Endothelial cell of umbilical vein (primary cell): Measurements from ENCODE around the gene KIF3A. TPM values are rescaled to one million over a fixed set of nuclear protein-coding genes. Genes with fewer than 3 reads are reported as not detected.

Experiments
- BruUV-seq: library from RNA; stranded (reverse); fragments of 400-500 nt; replicated peaks from 2 replicates; lab custom pipeline; 2021; lab: Mats Ljungman, UMichigan
- CTCF ChIA-PET: fragments of 300-600, 350-600 bp; sonication (Branson Sonifier 250); formaldehyde crosslinking; loops from one replicate; lab custom pipeline; 2021; ENCODE audit warnings: antibody characterized with exemption, inconsistent platforms; lab: Charles Lee
- POLR2A ChIA-PET: fragments of 300-600, 350-600 bp; sonication (Branson Sonifier 250); formaldehyde crosslinking; loops from one replicate; lab custom pipeline; 2021; ENCODE audit warnings: antibody characterized with exemption, inconsistent platforms; lab: Charles Lee
- DNase-seq: peaks from one replicate; pipeline ENCODE4 v3.0.0-alpha.2; 2011; ENCODE audit warnings: low read depth, low spot score
- FAIRE-seq: peaks from 2 replicates; lab custom pipeline; 2011; peaks lifted over from hg19 to GRCh38; lab: Jason Lieb, UNC
- H2AFZ ChIP-seq: 2 replicates; pipeline ENCODE4 v1.6.0; 2012; ENCODE audit warnings: low read depth, low read length, control low read depth, inconsistent platforms
- H3K27ac ChIP-seq: 2 replicates; pipeline ENCODE4 v1.5.1; 2011; ENCODE audit warnings: low read depth, mild to moderate bottlenecking, control low read depth, low read length, moderate library complexity; ENCODE audit not compliant: insufficient read depth
- H3K27me3 ChIP-seq, 2 experiments: 2 replicates each; pipeline versions ENCODE4 v1.6.0 to v1.6.1; 2011; ENCODE audit warnings: low read length in 2 of 2, mixed read lengths in 1 of 2; ENCODE audit not compliant: control insufficient read depth in 2 of 2, insufficient read depth in 2 of 2
- H3K36me3 ChIP-seq, 2 experiments: 2 replicates in 1 of 2; 3 replicates in 1 of 2; pipeline ENCODE4 v1.5.1; 2011; ENCODE audit warnings: low read length in 2 of 2, mild to moderate bottlenecking in 1 of 2, moderate library complexity in 1 of 2; ENCODE audit not compliant: control insufficient read depth in 2 of 2, insufficient read depth in 2 of 2; ENCODE audit errors: extremely low read depth in 1 of 2
- H3K4me1 ChIP-seq: 3 replicates; pipeline ENCODE4 v1.5.1; 2011; ENCODE audit warnings: mild to moderate bottlenecking, low read length; ENCODE audit not compliant: control insufficient read depth, insufficient read depth; ENCODE audit errors: extremely low read depth
- H3K4me2 ChIP-seq: 2 replicates; pipeline ENCODE4 v1.6.1; 2011; ENCODE audit warnings: low read length, control low read depth, mixed read lengths; ENCODE audit not compliant: insufficient read depth
- H3K4me3 ChIP-seq, 3 experiments: fragments of 200-600 bp in 1 of 3; sonication (generic), shearing (Covaris generic) in 1 of 3; replicated peaks in 1 of 3; 2 replicates each; pipeline ENCODE4 v1.5.1; 2011 to 2016; ENCODE audit warnings: control low read depth in 3 of 3, low read length in 3 of 3, mild to moderate bottlenecking in 2 of 3, inconsistent platforms in 1 of 3, low read depth in 1 of 3, moderate library complexity in 1 of 3; ENCODE audit not compliant: insufficient read depth in 1 of 3
- H3K79me2 ChIP-seq: 2 replicates; pipeline ENCODE4 v1.6.0; 2012; ENCODE audit warnings: low read length, inconsistent platforms; ENCODE audit not compliant: control insufficient read depth, insufficient read depth
- H3K9ac ChIP-seq: replicated peaks from 2 replicates; pipeline ENCODE3; 2011; ENCODE audit warnings: low read length, control low read depth; ENCODE audit not compliant: insufficient read depth; ENCODE audit errors: extremely low read depth
- H3K9me1 ChIP-seq: replicated peaks from 3 replicates; pipeline ENCODE4 v1.6.0; 2011; ENCODE audit warnings: mild to moderate bottlenecking, low read length; ENCODE audit not compliant: control insufficient read depth, insufficient read depth; ENCODE audit errors: extremely low read depth
- H3K9me3 ChIP-seq: replicated peaks from 2 replicates; pipeline ENCODE4 v1.5.1; 2012; ENCODE audit warnings: low read length, inconsistent platforms; ENCODE audit not compliant: control insufficient read depth, insufficient read depth
- H4K20me1 ChIP-seq: replicated peaks from 2 replicates; pipeline ENCODE3; 2011; ENCODE audit warnings: mild to moderate bottlenecking, low read length; ENCODE audit not compliant: control insufficient read depth, insufficient read depth; ENCODE audit errors: extremely low read depth
- EZH2 ChIP-seq: IDR thresholded peaks from 2 replicates; pipeline ENCODE4 v1.6.1; 2012; ENCODE audit warnings: borderline replicate concordance, low read depth, mild to moderate bottlenecking, moderate library complexity, low read length, inconsistent platforms; ENCODE audit not compliant: severe bottlenecking
- FOS ChIP-seq: IDR thresholded peaks from 2 replicates; pipeline ENCODE4 v1.6.1; 2011; ENCODE audit warnings: mild to moderate bottlenecking, low read length, moderate library complexity, borderline replicate concordance; ENCODE audit not compliant: insufficient read depth
- GATA2 ChIP-seq: IDR thresholded peaks from 2 replicates; pipeline ENCODE4 v1.7.0; 2011; ENCODE audit warnings: low read depth, mild to moderate bottlenecking, moderate library complexity, mixed read lengths, low read length; ENCODE audit not compliant: insufficient read length, insufficient read depth
- JUN ChIP-seq: IDR thresholded peaks from 2 replicates; pipeline ENCODE4 v1.6.1; 2011; ENCODE audit warnings: borderline replicate concordance, low read depth; ENCODE audit not compliant: insufficient read length, insufficient read depth
- MYC ChIP-seq: IDR thresholded peaks from one replicate; pipeline ENCODE4 v1.6.1; 2011; ENCODE audit warnings: mild to moderate bottlenecking, low read depth, low read length
- POLR2A ChIP-seq: IDR thresholded peaks from 2 replicates; pipeline ENCODE4 v1.6.1; 2012; ENCODE audit warnings: low read depth, mild to moderate bottlenecking, control low read depth, low read length
- POLR2AphosphoS5 ChIP-seq: IDR thresholded peaks from 2 replicates; pipeline ENCODE4 v1.6.1; 2012; ENCODE audit warnings: low read depth, mild to moderate bottlenecking, control low read depth, low read length, moderate library complexity; ENCODE audit not compliant: insufficient read depth
- dilution Hi-C: fragments of 300-500 bp; cut with MboI; formaldehyde crosslinking; loops from one replicate; pipeline ENCODE4 v1.15.0; 2019; ENCODE audit warnings: low sequenced_read_pairs; ENCODE audit not compliant: extremely low pct_ligation_motif_present
- intact Hi-C: fragments of 100-400 bp; cut with micrococcal nuclease; formaldehyde crosslinking; loops from one replicate; pipeline ENCODE4 v1.10.0; 2022
- polyA plus RNA-seq, 4 experiments: library from polyadenylated mRNA; depleted of rRNA in 3 of 4; stranded (reverse) in 3 of 4; unstranded in 1 of 4; fragments of >200 nt; gene quantifications; 2 replicates each; pipeline versions ENCODE4 v1.2.1 to v1.2.3, GENCODE V29; 2011 to 2012; ENCODE audit warnings: missing spikeins in 1 of 4
- total RNA-seq: library from RNA; stranded (reverse); gene quantifications from 2 replicates; pipeline ENCODE4 v1.2.3, GENCODE V29; 2021
- TF ChIP-seq, protein P1 (sequence below), 2 donors: IDR thresholded peaks; 1 replicate in 1 of 2; 2 replicates in 1 of 2; pipeline ENCODE4 v1.5.1; 2011; ENCODE audit warnings: low read length in 2 of 2, mild to moderate bottlenecking in 2 of 2, moderate library complexity in 2 of 2, control low read depth in 1 of 2, inconsistent platforms in 1 of 2, low read depth in 1 of 2; ENCODE audit not compliant: insufficient read depth in 1 of 2; ENCODE audit errors: extremely low read depth in 1 of 2
- TF ChIP-seq, protein P2 (sequence below): IDR thresholded peaks from 2 replicates; pipeline ENCODE4 v1.6.1; 2011; ENCODE audit not compliant: insufficient read depth, insufficient read length

KIF3A gene
- total and polyA plus RNA-seq, 2 donors (not counting 3 experiments of a cell fraction or from before 2014, with no cell fraction given), result 3.3 to 11.2 TPM

- no peaks in the 10 kb centered on the region for H4K20me1 ChIP-seq
- H3K9me3 ChIP-seq, result no peaks in the 10 kb centered on the region
- no peaks in the 10 kb centered on the region for H3K9me1 ChIP-seq
- POLR2A ChIA-PET, result interaction anchor here (0.6 kb wide), 1 partner anchor 220 kb away, joined by 7 read pairs; no protein-coding TSS in a partner anchor
- DNase-seq (no peak), FAIRE-seq (no peak)
- H3K79me2 ChIP-seq, result peaks cover 63% of the 10 kb centered on the region
- H3K4me2 ChIP-seq, result no peak overlapping the region
- H3K27me3 ChIP-seq, result no peaks in the 10 kb centered on the region
- dilution Hi-C loops, result no loop called here
- no peaks in the 10 kb centered on the region for H3K36me3 ChIP-seq
- H3K4me1 ChIP-seq, result peaks cover 32% of the 10 kb centered on the region
- H3K27ac ChIP-seq, result no peak overlapping the region
- BruUV-seq, result no TSS peak
- intact Hi-C loops, result no loop called here
- TF ChIP-seq, protein P1, sequence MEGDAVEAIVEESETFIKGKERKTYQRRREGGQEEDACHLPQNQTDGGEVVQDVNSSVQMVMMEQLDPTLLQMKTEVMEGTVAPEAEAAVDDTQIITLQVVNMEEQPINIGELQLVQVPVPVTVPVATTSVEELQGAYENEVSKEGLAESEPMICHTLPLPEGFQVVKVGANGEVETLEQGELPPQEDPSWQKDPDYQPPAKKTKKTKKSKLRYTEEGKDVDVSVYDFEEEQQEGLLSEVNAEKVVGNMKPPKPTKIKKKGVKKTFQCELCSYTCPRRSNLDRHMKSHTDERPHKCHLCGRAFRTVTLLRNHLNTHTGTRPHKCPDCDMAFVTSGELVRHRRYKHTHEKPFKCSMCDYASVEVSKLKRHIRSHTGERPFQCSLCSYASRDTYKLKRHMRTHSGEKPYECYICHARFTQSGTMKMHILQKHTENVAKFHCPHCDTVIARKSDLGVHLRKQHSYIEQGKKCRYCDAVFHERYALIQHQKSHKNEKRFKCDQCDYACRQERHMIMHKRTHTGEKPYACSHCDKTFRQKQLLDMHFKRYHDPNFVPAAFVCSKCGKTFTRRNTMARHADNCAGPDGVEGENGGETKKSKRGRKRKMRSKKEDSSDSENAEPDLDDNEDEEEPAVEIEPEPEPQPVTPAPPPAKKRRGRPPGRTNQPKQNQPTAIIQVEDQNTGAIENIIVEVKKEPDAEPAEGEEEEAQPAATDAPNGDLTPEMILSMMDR (IDR thresholded peaks at IDR 0.05; ENCODE audit: extremely low read depth in 1 of 2, insufficient read depth in 1 of 2, low read depth in 1 of 2, low read length in 2 of 2), result no peak
- no peak for TF ChIP-seq MYC
- TF ChIP-seq EZH2, result no peak
- TF ChIP-seq JUN, result no peak
- no peak for TF ChIP-seq FOS
- TF ChIP-seq GATA2, result no peak
- TF ChIP-seq POLR2A, result no peak
- no peak for TF ChIP-seq POLR2AphosphoS5
- TF ChIP-seq, protein P2, sequence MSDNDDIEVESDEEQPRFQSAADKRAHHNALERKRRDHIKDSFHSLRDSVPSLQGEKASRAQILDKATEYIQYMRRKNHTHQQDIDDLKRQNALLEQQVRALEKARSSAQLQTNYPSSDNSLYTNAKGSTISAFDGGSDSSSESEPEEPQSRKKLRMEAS, result no peak
- CTCF ChIA-PET, result interaction anchor here (0.6 to 4.1 kb wide), 6 partner anchors 9 to 246 kb away, joined by 3 to 17 read pairs (median 5); no protein-coding TSS in a partner anchor
- H3K9ac ChIP-seq, result no peak overlapping the region
- H2AFZ ChIP-seq, result no peak overlapping the region
- H3K4me3 ChIP-seq, result no peak overlapping the region
These were observed 35.8 kb upstream of the KIF3A start for GRCh38 chr5:132773114-132773513.
